DND-41 (cell line): ENCODE measurements around the gene TNFAIP2.

ENCODE experiments used
- ATAC-seq: fragments of 200-7000 bp; cut with Tn5 transposase; 3 replicates; pipeline ENCODE4 v1.9.1; 2021; ENCODE audit warnings: low read depth; ENCODE audit not compliant: insufficient read depth
- DNase-seq: peaks from one replicate; pipeline ENCODE4 v3.0.0-alpha.2; 2020
- H2AFZ ChIP-seq: 2 replicates; pipeline ENCODE4 v1.6.0; 2012; ENCODE audit warnings: low read depth, low read length
- H3K27ac ChIP-seq: 2 replicates; pipeline ENCODE4 v1.5.1; 2012; ENCODE audit warnings: low read length, inconsistent platforms
- H3K27me3 ChIP-seq: fragments of 200-600 bp; sonication (generic); 2 replicates; pipeline ENCODE4 v1.6.0; 2012; ENCODE audit warnings: low read length, mild to moderate bottlenecking, inconsistent platforms; ENCODE audit not compliant: insufficient read depth, poor library complexity
- H3K36me3 ChIP-seq: 2 replicates; pipeline ENCODE4 v1.5.1; 2012; ENCODE audit warnings: low read length, inconsistent platforms; ENCODE audit not compliant: insufficient read depth
- H3K4me1 ChIP-seq: 2 replicates; pipeline ENCODE4 v1.5.1; 2012; ENCODE audit warnings: mild to moderate bottlenecking, low read length; ENCODE audit not compliant: insufficient read depth
- H3K4me2 ChIP-seq: 2 replicates; pipeline ENCODE4 v1.6.0; 2012; ENCODE audit warnings: mild to moderate bottlenecking, moderate library complexity, low read length, inconsistent platforms; ENCODE audit not compliant: insufficient read depth
- H3K4me3 ChIP-seq, 2 experiments: fragments of 200-600 bp in 1 of 2; shearing (Covaris generic) in 1 of 2; 2 replicates each; pipeline ENCODE4 v1.5.1; 2012 to 2016; ENCODE audit warnings: inconsistent platforms in 2 of 2, low read length in 2 of 2, mild to moderate bottlenecking in 2 of 2, low read depth in 1 of 2, moderate library complexity in 1 of 2
- H3K79me2 ChIP-seq: 2 replicates; pipeline ENCODE4 v1.6.0; 2012; ENCODE audit warnings: low read length, inconsistent platforms; ENCODE audit not compliant: insufficient read depth
- H3K9ac ChIP-seq: 2 replicates; pipeline ENCODE4 v1.6.0; 2012; ENCODE audit warnings: low read depth, mild to moderate bottlenecking, inconsistent platforms, low read length, moderate library complexity
- H3K9me3 ChIP-seq: 2 replicates; pipeline ENCODE4 v1.5.1; 2012; ENCODE audit warnings: low read length, moderate library complexity, mild to moderate bottlenecking, inconsistent platforms; ENCODE audit not compliant: insufficient read depth, severe bottlenecking
- H4K20me1 ChIP-seq: 2 replicates; pipeline ENCODE4 v1.6.0; 2012; ENCODE audit warnings: low read length; ENCODE audit not compliant: insufficient read depth
- EZH2 ChIP-seq: IDR thresholded peaks from 3 replicates; pipeline ENCODE4 v1.6.1; 2012; ENCODE audit warnings: borderline replicate concordance, low read depth, mild to moderate bottlenecking, moderate library complexity, low read length, inconsistent platforms; ENCODE audit not compliant: severe bottlenecking
- TF ChIP-seq, protein P1 (sequence below): IDR thresholded peaks from 2 replicates; pipeline ENCODE4 v1.5.1; 2012; ENCODE audit warnings: borderline replicate concordance, low read length, moderate library complexity, mild to moderate bottlenecking; ENCODE audit not compliant: poor library complexity, severe bottlenecking; ENCODE audit errors: extremely low read depth

The TNFAIP2 gene

DNA sequence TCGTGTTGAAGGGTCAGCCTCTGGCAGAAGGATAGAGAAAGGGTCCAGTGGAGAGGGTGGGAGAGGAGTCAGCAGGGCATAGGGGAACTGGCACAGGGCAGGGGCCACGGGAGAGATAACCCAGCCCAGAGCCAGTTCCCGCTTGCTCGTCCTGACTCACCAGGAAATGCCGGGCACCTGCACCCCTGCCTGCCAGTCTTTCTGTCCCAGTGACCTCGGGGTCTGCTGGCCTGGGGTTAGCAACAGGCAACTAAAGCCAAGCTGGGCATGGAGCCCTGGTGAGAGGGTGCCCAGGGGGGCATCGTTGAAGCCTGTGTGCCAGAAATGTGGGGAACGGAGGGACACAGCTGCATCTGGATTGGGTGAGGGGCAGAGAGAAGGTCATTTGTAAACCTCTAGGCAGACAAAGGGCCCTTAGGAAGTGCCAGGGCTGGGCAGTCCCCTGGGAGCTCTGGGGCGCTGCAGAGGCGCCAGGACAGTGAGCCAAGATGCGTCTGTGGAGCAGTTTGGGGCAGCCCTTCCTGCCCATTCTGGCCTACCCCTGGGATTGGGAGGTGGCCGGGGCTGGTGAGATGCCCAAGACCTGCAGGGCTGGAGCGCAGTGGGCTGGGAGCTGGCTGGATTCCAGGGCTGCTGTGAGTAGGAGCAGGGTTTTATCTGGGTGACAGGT, 5.5 kb downstream of the TNFAIP2 start:
- Histone ChIP-seq H3K79me2 (no peaks in the 10 kb centered on the region), H3K27me3 (peaks cover 6% of the 10 kb centered on the region), H3K27ac (no peak overlapping the region), H3K4me3 (no peak overlapping the region), H3K4me2 (no peak overlapping the region), H3K4me1 (no peaks in the 10 kb centered on the region), H3K36me3 (no peaks in the 10 kb centered on the region), H2AFZ (no peak overlapping the region), H4K20me1 (peaks cover 14% of the 10 kb centered on the region), H3K9ac (no peak overlapping the region), H3K9me3 (no peaks in the 10 kb centered on the region)
- DNase-seq (no peak), ATAC-seq (no peak)
- TF ChIP-seq, protein P1, sequence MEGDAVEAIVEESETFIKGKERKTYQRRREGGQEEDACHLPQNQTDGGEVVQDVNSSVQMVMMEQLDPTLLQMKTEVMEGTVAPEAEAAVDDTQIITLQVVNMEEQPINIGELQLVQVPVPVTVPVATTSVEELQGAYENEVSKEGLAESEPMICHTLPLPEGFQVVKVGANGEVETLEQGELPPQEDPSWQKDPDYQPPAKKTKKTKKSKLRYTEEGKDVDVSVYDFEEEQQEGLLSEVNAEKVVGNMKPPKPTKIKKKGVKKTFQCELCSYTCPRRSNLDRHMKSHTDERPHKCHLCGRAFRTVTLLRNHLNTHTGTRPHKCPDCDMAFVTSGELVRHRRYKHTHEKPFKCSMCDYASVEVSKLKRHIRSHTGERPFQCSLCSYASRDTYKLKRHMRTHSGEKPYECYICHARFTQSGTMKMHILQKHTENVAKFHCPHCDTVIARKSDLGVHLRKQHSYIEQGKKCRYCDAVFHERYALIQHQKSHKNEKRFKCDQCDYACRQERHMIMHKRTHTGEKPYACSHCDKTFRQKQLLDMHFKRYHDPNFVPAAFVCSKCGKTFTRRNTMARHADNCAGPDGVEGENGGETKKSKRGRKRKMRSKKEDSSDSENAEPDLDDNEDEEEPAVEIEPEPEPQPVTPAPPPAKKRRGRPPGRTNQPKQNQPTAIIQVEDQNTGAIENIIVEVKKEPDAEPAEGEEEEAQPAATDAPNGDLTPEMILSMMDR, result no peak
- no peak for TF ChIP-seq EZH2

DNA sequence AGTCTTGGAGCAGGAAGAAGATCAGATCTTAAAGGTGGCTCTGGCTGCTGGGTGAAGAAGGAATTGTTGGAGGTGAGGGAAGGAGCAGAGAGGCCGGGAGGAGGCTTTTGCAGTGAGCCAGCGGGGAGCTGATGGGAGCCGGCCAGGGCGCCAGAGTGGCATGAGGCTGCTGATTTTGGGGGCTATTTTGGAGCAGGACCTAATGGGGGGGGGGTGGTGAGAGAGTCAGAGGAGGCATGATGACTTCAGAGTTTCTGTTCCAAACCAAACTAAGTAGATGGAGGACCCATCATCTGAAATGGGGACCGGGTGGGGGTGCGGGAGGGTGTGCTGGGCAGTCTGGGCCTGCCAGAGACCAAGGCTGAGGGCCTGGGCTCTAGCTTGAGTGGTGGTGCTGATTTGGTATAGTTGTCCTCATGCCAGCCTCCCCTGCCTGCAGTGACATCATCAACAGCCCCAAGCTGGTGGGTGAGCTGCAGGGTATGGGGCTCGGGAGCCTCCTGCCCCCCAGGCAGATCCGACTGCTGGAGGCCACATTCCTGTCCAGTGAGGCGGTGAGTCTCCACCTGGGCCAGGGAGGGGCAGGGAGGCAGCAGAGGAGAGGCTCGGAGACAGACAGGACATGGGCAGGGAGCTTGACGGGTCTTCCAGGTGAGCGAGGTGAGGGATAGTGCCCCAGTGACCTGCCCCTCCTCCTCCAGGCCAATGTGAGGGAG, 6.2 kb downstream of the TNFAIP2 start:
- Histone ChIP-seq H3K4me2 (no peak overlapping the region), H4K20me1 (peaks cover 7% of the 10 kb centered on the region; the same call in 1 of the 2 replicates), H3K27me3 (no peaks in the 10 kb centered on the region), H3K4me1 (no peaks in the 10 kb centered on the region), H3K4me3 (no peak overlapping the region), H3K9me3 (no peaks in the 10 kb centered on the region), H3K9ac (no peak overlapping the region), H3K27ac (no peak overlapping the region), H3K79me2 (no peaks in the 10 kb centered on the region), H3K36me3 (no peaks in the 10 kb centered on the region), H2AFZ (no peak overlapping the region)
- no peak for TF ChIP-seq EZH2
- TF ChIP-seq, protein P1, result no peak
- DNase-seq (no peak), ATAC-seq (no peak)

DNA sequence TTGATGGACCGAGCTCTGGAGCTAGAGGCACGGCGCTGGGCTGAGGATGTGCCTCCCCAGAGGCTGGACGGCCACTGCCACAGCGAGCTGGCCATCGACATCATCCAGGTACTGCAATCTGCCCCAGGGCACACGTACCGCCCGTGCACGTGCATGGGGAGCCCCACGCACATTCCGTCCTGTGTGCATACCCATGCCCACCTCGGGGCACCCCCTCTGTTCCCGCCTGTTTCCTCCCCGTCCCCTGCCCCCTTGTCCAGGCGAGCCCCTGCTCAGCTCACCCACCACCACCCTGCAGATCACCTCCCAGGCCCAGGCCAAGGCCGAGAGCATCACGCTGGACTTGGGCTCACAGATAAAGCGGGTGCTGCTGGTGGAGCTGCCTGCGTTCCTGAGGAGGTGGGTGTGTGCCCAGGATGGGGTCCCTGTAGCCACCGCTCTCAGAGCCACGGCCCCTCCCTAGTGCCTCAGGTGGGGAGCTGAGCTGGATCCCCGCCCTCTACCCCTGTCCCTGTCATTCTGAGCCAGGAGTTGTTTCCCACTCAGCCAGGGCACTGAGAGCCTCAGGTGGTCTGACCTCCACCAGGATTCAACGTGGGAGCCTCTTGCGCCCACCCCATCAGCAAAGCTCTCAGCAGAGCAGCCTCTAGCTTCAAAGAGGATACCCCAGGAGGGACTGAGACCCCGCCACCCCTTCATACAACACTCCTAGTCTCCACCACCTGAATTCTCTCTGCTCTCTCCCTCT, 6.9 kb downstream of the TNFAIP2 start:
- no peaks in the 10 kb centered on the region for H3K9me3 ChIP-seq
- H3K27ac ChIP-seq, result no peak overlapping the region
- TF ChIP-seq, protein P1, result no peak
- no peak for TF ChIP-seq EZH2
- H3K4me3 ChIP-seq, result no peak overlapping the region
- no peaks in the 10 kb centered on the region for H3K79me2 ChIP-seq
- no peak overlapping the region for H3K9ac ChIP-seq
- H3K4me1 ChIP-seq, result no peaks in the 10 kb centered on the region
- H3K36me3 ChIP-seq, result no peaks in the 10 kb centered on the region
- DNase-seq (no peak), ATAC-seq (no peak)
- no peaks in the 10 kb centered on the region for H3K27me3 ChIP-seq
- H4K20me1 ChIP-seq, result peaks cover 5% of the 10 kb centered on the region; the same call in 1 of the 2 replicates
- H2AFZ ChIP-seq, result no peak overlapping the region
- H3K4me2 ChIP-seq, result no peak overlapping the region
